ENCODE measurements around the gene OGFRL1.

GRCh38 chr6:71332012-71332411, 43.4 kb downstream of the OGFRL1 start:
- TF ChIP-seq POLR2A (IDR thresholded peaks at IDR 0.05) (no peak), CTCF (IDR thresholded peaks at IDR 0.05) (no peak)
